ENCODE results near the gene ACADS.

- TF ChIP-seq GATA3 (IDR thresholded peaks at IDR 0.05; ENCODE audit: low read depth, low read length) (no peak), GATA2 (IDR thresholded peaks at IDR 0.05; ENCODE audit: low read depth, low read length) (no peak)
Observed at GRCh38 chr12:120744922-120745493, 19.4 kb downstream of the ACADS start.

Measured in SH-SY5Y (cell line).